HEK293 (cell line): ENCODE results near the gene ZBTB17.

Experiments
- CTCF ChIA-PET: fragments of 350-600 bp; formaldehyde crosslinking; extraction: SDS; loops from one replicate; lab custom pipeline; 2021; ENCODE audit warnings: antibody characterized with exemption; lab: Yijun Ruan, JAX
- POLR2A ChIA-PET: fragments of 300-600 bp; formaldehyde crosslinking; extraction: SDS; loops from one replicate; lab custom pipeline; 2020; ENCODE audit warnings: antibody characterized with exemption, inconsistent platforms; lab: Yijun Ruan, JAX
- H3K27ac ChIP-seq: fragments of 200-500 bp; sonication (Bioruptor generic); 2 replicates; pipeline ENCODE4 v1.5.1; 2014; ENCODE audit warnings: low read depth, low read length, control low read depth, inconsistent platforms; ENCODE audit errors: extremely low read depth
- H3K36me3 ChIP-seq, 2 experiments: fragments of 200-500 bp in 1 of 2; sonication (Bioruptor generic) in 1 of 2; 1 replicate in 1 of 2; 2 replicates in 1 of 2; pipeline ENCODE4 v1.5.1; 2014 to 2017; ENCODE audit warnings: inconsistent platforms in 2 of 2, low read length in 2 of 2; ENCODE audit not compliant: control insufficient read depth in 2 of 2, insufficient read depth in 1 of 2
- H3K4me1 ChIP-seq: fragments of 200-500 bp; sonication (Bioruptor generic); 2 replicates; pipeline ENCODE4 v1.5.1; 2014; ENCODE audit warnings: mild to moderate bottlenecking, low read length, inconsistent platforms; ENCODE audit not compliant: control insufficient read depth, insufficient read depth
- H3K4me3 ChIP-seq: 2 replicates; pipeline ENCODE4 v1.5.1; 2011; ENCODE audit warnings: low read depth, mild to moderate bottlenecking, control low read depth, low read length, moderate library complexity
- H3K9me3 ChIP-seq: fragments of 200-500 bp; sonication (Bioruptor generic); 2 replicates; pipeline ENCODE4 v1.5.1; 2014; ENCODE audit warnings: low read depth, low read length, inconsistent platforms; ENCODE audit not compliant: control insufficient read depth, insufficient read depth
- GLI4 ChIP-seq: fragments of 450-650 bp; formaldehyde crosslinking; IDR thresholded peaks from 2 replicates; pipeline ENCODE4 v1.5.1; 2016; ENCODE audit warnings: missing biosample characterization, missing genetic modification characterization
- GLIS1 ChIP-seq: fragments of 450-650 bp; formaldehyde crosslinking; IDR thresholded peaks from 2 replicates; pipeline ENCODE4 v1.5.1; 2016; ENCODE audit warnings: missing biosample characterization, missing genetic modification characterization
- HOXD13 ChIP-seq: sonication (generic); formaldehyde crosslinking; IDR thresholded peaks from 2 replicates; pipeline ENCODE4 v1.8.0; 2022; ENCODE audit warnings: missing genetic modification reagents, borderline replicate concordance
- KLF1 ChIP-seq: fragments of 450-650 bp; formaldehyde crosslinking; IDR thresholded peaks from 2 replicates; pipeline ENCODE4 v1.5.1; 2016; ENCODE audit warnings: missing biosample characterization, missing genetic modification characterization
- KLF7 ChIP-seq: fragments of 450-650 bp; formaldehyde crosslinking; IDR thresholded peaks from 2 replicates; pipeline ENCODE4 v1.5.1; 2016; ENCODE audit warnings: missing biosample characterization, missing genetic modification characterization, borderline replicate concordance
- SP7 ChIP-seq: fragments of 450-650 bp; formaldehyde crosslinking; IDR thresholded peaks from 2 replicates; pipeline ENCODE4 v1.5.1; 2016; ENCODE audit warnings: missing biosample characterization, missing genetic modification characterization
- ZFP3 ChIP-seq: fragments of 450-650 bp; formaldehyde crosslinking; IDR thresholded peaks from 2 replicates; pipeline ENCODE4 v1.5.1; 2016; ENCODE audit warnings: low read depth, missing biosample characterization, missing genetic modification characterization
- ZNF175 ChIP-seq: fragments of 450-650 bp; formaldehyde crosslinking; IDR thresholded peaks from 2 replicates; pipeline ENCODE4 v1.5.1; 2016; ENCODE audit warnings: missing biosample characterization, missing genetic modification characterization
- ZNF24 ChIP-seq: fragments of 450-650 bp; formaldehyde crosslinking; IDR thresholded peaks from 2 replicates; pipeline ENCODE4 v1.5.1; 2016; ENCODE audit warnings: missing biosample characterization, missing genetic modification characterization
- ZNF266 ChIP-seq: fragments of 450-650 bp; formaldehyde crosslinking; IDR thresholded peaks from 2 replicates; pipeline ENCODE4 v1.5.1; 2016; ENCODE audit warnings: missing biosample characterization, missing genetic modification characterization, low read depth
- ZNF302 ChIP-seq: fragments of 450-650 bp; formaldehyde crosslinking; IDR thresholded peaks from 2 replicates; pipeline ENCODE4 v1.5.1; 2016; ENCODE audit warnings: missing biosample characterization, missing genetic modification characterization, low read depth
- ZNF404 ChIP-seq: fragments of 450-650 bp; formaldehyde crosslinking; IDR thresholded peaks from 2 replicates; pipeline ENCODE4 v1.5.1; 2017; ENCODE audit warnings: missing biosample characterization, missing genetic modification characterization
- ZNF529 ChIP-seq: fragments of 450-650 bp; formaldehyde crosslinking; IDR thresholded peaks from 2 replicates; pipeline ENCODE4 v1.5.1; 2017; ENCODE audit warnings: missing genetic modification characterization, missing biosample characterization; ENCODE audit not compliant: insufficient replicate concordance
- ZNF544 ChIP-seq: fragments of 450-650 bp; formaldehyde crosslinking; IDR thresholded peaks from 2 replicates; pipeline ENCODE4 v1.5.0; 2017; ENCODE audit warnings: missing biosample characterization, missing genetic modification characterization
- ZNF621 ChIP-seq: fragments of 450-650 bp; formaldehyde crosslinking; IDR thresholded peaks from 2 replicates; pipeline ENCODE4 v1.5.1; 2017; ENCODE audit warnings: missing biosample characterization, missing genetic modification characterization
- ZNF654 ChIP-seq: fragments of 450-650 bp; formaldehyde crosslinking; IDR thresholded peaks from 2 replicates; pipeline ENCODE4 v1.5.1; 2016; ENCODE audit warnings: low read depth, missing biosample characterization, missing genetic modification characterization
- ZNF76 ChIP-seq: fragments of 450-650 bp; formaldehyde crosslinking; IDR thresholded peaks from 2 replicates; pipeline ENCODE4; 2016; ENCODE audit warnings: low read depth, missing biosample characterization, missing genetic modification characterization, borderline replicate concordance
- TF ChIP-seq, protein P1 (sequence below): fragments of 450-650 bp; formaldehyde crosslinking; IDR thresholded peaks from 2 replicates; pipeline ENCODE4 v1.5.1; 2016; ENCODE audit warnings: missing biosample characterization, missing genetic modification characterization
- TF ChIP-seq, protein P2 (sequence below): fragments of 450-650 bp; formaldehyde crosslinking; IDR thresholded peaks from 2 replicates; pipeline ENCODE4 v1.5.1; 2016; ENCODE audit warnings: missing biosample characterization, missing genetic modification characterization
- TF ChIP-seq, protein P3 (sequence below): fragments of 450-650 bp; formaldehyde crosslinking; IDR thresholded peaks from 2 replicates; pipeline ENCODE4 v1.5.1; 2016; ENCODE audit warnings: missing biosample characterization, missing genetic modification characterization
- TF ChIP-seq, protein P4 (sequence below): fragments of 450-650 bp; formaldehyde crosslinking; IDR thresholded peaks from 2 replicates; pipeline ENCODE4 v1.5.1; 2016; ENCODE audit warnings: missing biosample characterization, missing genetic modification characterization
- TF ChIP-seq, protein P5 (sequence below): fragments of 450-650 bp; formaldehyde crosslinking; IDR thresholded peaks from 2 replicates; pipeline ENCODE4 v1.5.1; 2016; ENCODE audit warnings: missing biosample characterization, missing genetic modification characterization
- TF ChIP-seq, protein P6 (sequence below): fragments of 450-650 bp; formaldehyde crosslinking; IDR thresholded peaks from 2 replicates; pipeline ENCODE4 v1.5.1; 2016; ENCODE audit warnings: missing biosample characterization, missing genetic modification characterization

ZBTB17 gene

DNA sequence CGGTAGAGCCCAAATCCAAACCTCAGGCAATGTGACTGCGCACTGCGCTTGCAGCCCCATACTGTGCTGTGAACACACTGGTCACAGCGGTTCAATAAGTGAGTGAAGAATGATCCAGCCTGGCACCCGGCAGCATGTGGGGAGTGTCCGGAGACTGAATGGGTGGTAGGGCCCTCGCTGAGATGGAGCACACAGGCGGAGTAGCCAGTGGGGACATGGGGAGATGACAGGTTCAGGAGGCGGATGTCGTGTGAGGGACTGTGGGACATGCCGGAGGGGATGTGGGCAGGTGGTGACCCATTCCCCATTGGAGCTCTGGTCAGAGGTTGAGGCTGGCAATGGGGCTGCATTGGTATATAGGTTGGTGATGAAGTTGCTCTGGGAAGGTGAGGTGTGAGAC, 33.8 kb upstream of the ZBTB17 start:
- TF ChIP-seq ZNF544 (no peak), ZNF24 (tag by site-specific recombination) (no peak), KLF1 (tag by site-specific recombination) (no peak), ZNF175 (no peak), ZNF76 (no peak), HOXD13 (CRISPR knock-in tag) (no peak), ZNF266 (tag by site-specific recombination) (no peak), ZNF529 (tag by site-specific recombination) (no peak), ZNF404 (tag by site-specific recombination) (no peak)
- TF ChIP-seq, protein P1, sequence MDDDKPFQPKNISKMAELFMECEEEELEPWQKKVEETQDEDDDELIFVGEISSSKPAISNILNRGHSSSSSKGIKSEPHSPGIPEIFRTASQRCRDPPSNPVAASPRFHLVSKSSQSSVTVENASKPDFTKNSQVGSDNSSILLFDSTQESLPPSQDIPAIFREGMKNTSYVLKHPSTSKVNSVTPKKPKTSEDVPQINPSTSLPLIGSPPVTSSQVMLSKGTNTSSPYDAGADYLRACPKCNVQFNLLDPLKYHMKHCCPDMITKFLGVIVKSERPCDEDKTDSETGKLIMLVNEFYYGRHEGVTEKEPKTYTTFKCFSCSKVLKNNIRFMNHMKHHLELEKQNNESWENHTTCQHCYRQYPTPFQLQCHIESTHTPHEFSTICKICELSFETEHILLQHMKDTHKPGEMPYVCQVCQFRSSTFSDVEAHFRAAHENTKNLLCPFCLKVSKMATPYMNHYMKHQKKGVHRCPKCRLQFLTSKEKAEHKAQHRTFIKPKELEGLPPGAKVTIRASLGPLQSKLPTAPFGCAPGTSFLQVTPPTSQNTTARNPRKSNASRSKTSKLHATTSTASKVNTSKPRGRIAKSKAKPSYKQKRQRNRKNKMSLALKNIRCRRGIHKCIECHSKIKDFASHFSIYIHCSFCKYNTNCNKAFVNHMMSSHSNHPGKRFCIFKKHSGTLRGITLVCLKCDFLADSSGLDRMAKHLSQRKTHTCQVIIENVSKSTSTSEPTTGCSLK: no peak
- TF ChIP-seq, protein P2, sequence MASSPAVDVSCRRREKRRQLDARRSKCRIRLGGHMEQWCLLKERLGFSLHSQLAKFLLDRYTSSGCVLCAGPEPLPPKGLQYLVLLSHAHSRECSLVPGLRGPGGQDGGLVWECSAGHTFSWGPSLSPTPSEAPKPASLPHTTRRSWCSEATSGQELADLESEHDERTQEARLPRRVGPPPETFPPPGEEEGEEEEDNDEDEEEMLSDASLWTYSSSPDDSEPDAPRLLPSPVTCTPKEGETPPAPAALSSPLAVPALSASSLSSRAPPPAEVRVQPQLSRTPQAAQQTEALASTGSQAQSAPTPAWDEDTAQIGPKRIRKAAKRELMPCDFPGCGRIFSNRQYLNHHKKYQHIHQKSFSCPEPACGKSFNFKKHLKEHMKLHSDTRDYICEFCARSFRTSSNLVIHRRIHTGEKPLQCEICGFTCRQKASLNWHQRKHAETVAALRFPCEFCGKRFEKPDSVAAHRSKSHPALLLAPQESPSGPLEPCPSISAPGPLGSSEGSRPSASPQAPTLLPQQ (tag by site-specific recombination): no peak
- TF ChIP-seq, protein P3, sequence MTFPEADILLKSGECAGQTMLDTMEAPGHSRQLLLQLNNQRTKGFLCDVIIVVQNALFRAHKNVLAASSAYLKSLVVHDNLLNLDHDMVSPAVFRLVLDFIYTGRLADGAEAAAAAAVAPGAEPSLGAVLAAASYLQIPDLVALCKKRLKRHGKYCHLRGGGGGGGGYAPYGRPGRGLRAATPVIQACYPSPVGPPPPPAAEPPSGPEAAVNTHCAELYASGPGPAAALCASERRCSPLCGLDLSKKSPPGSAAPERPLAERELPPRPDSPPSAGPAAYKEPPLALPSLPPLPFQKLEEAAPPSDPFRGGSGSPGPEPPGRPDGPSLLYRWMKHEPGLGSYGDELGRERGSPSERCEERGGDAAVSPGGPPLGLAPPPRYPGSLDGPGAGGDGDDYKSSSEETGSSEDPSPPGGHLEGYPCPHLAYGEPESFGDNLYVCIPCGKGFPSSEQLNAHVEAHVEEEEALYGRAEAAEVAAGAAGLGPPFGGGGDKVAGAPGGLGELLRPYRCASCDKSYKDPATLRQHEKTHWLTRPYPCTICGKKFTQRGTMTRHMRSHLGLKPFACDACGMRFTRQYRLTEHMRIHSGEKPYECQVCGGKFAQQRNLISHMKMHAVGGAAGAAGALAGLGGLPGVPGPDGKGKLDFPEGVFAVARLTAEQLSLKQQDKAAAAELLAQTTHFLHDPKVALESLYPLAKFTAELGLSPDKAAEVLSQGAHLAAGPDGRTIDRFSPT: no peak
- TF ChIP-seq, protein P4, sequence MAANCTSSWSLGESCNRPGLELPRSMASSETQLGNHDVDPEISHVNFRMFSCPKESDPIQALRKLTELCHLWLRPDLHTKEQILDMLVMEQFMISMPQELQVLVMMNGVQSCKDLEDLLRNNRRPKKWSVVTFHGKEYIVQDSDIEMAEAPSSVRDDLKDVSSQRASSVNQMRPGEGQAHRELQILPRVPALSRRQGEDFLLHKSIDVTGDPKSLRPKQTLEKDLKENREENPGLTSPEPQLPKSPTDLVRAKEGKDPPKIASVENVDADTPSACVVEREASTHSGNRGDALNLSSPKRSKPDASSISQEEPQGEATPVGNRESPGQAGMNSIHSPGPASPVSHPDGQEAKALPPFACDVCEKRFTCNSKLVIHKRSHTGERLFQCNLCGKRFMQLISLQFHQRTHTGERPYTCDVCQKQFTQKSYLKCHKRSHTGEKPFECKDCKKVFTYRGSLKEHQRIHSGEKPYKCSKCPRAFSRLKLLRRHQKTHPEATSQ (tag by site-specific recombination): no peak
- TF ChIP-seq, all 188 proteins: peak for 0
- Histone ChIP-seq H3K36me3 (no peaks in the 10 kb centered on the region), H3K4me1 (no peaks in the 10 kb centered on the region), H3K4me3 (no peak overlapping the region), H3K27ac (no peak overlapping the region), H3K9me3 (no peaks in the 10 kb centered on the region)
- POLR2A ChIA-PET: interaction anchor here (0.5 kb wide), 1 partner anchor 121 kb away, joined by 3 read pairs; no protein-coding TSS in a partner anchor
- CTCF ChIA-PET: interaction anchor here (0.6 to 4.7 kb wide), 23 partner anchors 9 to 972 kb away, joined by 3 to 47 read pairs (median 3); partner anchors contain the start of genes FAM131C and HSPB7

DNA sequence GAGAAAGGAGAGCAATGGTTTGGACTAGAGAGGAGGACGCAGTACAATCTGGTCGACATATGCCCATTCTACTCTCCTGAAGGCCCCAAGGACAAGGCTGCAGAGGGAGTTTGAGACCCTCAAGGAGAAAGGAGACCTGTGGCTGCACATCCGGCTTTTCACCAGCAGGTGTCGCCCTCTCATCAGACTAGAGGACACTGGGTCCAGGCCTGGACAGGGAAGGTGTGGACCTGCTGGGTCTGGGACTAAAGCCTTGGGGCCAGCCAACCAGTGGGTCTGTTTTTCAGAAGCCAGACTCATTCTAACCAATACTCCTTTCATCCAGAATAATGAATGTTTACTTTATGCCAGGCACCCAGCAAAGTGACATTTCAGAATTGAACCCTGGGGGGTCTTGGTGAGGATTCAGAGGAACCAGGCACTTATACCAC, 33.1 kb upstream of the ZBTB17 start:
- no peak overlapping the region for H3K4me3 ChIP-seq
- POLR2A ChIA-PET: no interaction called here
- no peaks in the 10 kb centered on the region for H3K36me3 ChIP-seq
- CTCF ChIA-PET: interaction anchor here (0.6 to 4.7 kb wide), 25 partner anchors 8 to 971 kb away, joined by 3 to 47 read pairs (median 4); partner anchors contain the start of genes FAM131C and HSPB7
- H3K27ac ChIP-seq: no peak overlapping the region
- H3K9me3 ChIP-seq: no peaks in the 10 kb centered on the region
- H3K4me1 ChIP-seq: no peaks in the 10 kb centered on the region
- peak; percentile 85 for TF ChIP-seq ZNF654 (tag by site-specific recombination)
- TF ChIP-seq, protein P5, sequence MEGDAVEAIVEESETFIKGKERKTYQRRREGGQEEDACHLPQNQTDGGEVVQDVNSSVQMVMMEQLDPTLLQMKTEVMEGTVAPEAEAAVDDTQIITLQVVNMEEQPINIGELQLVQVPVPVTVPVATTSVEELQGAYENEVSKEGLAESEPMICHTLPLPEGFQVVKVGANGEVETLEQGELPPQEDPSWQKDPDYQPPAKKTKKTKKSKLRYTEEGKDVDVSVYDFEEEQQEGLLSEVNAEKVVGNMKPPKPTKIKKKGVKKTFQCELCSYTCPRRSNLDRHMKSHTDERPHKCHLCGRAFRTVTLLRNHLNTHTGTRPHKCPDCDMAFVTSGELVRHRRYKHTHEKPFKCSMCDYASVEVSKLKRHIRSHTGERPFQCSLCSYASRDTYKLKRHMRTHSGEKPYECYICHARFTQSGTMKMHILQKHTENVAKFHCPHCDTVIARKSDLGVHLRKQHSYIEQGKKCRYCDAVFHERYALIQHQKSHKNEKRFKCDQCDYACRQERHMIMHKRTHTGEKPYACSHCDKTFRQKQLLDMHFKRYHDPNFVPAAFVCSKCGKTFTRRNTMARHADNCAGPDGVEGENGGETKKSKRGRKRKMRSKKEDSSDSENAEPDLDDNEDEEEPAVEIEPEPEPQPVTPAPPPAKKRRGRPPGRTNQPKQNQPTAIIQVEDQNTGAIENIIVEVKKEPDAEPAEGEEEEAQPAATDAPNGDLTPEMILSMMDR (tag by site-specific recombination): peak; percentile 84
- TF ChIP-seq ZNF302: no peak
- peak; percentile 78 for TF ChIP-seq GLIS1
- no peak for TF ChIP-seq KLF7
- TF ChIP-seq ZFP3 (tag by site-specific recombination): no peak
- TF ChIP-seq GLI4 (tag by site-specific recombination): no peak
- TF ChIP-seq SP7 (tag by site-specific recombination): 0 out of 2 replicates have a peak, but pooled peaks have one; percentile 22
- TF ChIP-seq ZNF621: no peak
- TF ChIP-seq, protein P3: no peak
- TF ChIP-seq, protein P6, sequence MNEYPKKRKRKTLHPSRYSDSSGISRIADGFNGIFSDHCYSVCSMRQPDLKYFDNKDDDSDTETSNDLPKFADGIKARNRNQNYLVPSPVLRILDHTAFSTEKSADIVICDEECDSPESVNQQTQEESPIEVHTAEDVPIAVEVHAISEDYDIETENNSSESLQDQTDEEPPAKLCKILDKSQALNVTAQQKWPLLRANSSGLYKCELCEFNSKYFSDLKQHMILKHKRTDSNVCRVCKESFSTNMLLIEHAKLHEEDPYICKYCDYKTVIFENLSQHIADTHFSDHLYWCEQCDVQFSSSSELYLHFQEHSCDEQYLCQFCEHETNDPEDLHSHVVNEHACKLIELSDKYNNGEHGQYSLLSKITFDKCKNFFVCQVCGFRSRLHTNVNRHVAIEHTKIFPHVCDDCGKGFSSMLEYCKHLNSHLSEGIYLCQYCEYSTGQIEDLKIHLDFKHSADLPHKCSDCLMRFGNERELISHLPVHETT (tag by site-specific recombination): no peak
